T-helper 2 cell (primary cell): Measurements from ENCODE around the gene PPARA.

ENCODE experiments used
- DNase-seq, 5 experiments: peaks; one replicate each; pipeline versions ENCODE4 v3.0.0 to v3.0.0-alpha.2; 2012 to 2022

PPARA gene

GRCh38 chr22:46114518-46115387 lies 35.6 kb upstream of the PPARA start:
- peak in 1 of 5 experiments; percentile 18 for DNase-seq

- no peak for DNase-seq
Measured at GRCh38 chr22:46115388-46115678, 35.0 kb upstream of the PPARA start.

DNA sequence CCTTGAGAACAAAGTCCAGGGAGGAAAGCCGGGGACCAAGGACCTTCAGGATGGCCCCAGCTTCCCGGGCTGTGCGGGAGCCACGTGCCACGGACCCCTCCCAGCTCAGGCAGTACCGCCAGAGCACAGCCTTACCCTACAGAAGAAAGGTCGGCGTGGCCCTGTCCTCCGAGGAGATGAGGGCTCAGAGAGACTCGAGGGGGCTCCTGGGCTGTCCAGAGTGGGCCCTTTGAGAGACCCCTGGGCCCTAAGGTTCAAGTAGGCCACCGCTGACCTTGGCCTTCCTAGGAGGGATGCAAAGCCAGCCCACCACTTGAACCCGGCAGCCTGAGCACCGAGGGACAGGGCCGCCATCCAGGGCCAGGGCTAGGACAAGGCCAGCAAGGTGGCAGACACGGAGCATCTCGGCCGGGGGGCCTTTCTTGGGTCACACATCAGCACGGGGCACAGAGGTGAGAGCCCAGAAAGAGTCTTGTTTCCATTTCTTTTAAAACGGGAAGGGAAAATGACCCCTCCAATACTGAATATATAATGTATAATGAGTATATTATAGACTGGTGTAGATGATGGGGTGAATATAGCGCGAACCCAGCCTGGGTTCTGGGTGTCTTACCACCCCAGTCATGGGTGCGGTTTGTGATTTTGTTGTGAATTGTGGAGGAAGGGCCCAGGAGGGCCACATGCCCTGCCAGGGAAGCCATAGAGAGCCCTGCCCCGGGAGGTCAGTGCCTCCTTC lies 34.4 kb upstream of the PPARA start:
- DNase-seq: no peak

- peak; percentile 56 to 78 (median 75) for DNase-seq
Measured at GRCh38 chr22:46116491-46116958, 33.8 kb upstream of the PPARA start.

DNA sequence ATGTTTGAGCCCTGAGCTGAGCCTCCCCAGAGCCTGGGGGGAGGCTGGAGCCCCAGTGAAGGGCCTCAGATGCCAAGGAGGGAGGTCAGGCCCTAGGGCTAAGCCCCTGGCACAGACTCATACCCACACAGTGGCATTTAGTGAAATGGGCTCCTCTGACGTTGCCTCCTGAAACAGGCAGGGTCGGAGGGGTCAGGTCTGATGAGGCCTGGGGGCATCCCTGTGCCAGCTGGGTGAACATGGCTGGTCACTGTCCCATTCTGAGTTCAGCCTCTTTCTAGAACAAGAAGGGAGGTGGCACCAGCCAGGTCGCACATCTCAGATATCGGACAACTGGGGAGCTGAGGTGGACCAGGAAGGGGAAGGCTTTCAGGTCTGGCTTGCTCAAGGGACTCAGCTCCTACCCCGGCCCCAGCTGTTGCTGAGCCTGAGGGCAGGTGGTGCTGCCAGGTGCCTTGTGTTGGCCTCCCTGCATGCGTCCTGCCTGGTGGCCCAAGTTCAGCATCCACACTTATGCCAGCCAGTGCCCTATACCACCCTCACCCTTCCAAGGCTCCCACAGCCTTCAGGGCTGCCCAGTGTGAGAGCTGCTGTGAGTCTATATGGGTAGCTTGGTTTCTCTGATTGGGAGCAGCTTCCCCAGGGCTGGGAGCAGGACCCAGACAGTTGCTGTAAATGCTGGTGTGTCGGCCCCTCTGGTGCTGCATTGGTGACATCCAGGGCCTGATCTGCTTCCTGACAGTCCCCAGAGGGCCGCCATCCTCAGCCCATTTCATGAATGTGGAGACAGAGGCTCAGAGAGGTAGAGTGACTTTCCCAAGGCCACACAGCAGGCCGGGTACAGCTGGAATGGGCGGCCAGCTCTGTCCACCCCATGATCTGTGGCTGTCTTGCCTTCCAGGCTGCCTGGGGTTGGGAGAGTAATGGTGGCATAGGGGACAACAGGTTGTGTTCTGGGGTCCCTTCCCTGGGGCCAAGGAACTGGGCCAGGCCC lies 32.8 kb upstream of the PPARA start:
- no peak for DNase-seq

GRCh38 chr22:46119093-46119728 lies 31.1 kb upstream of the PPARA start:
- no peak for DNase-seq

GRCh38 chr22:46119729-46120419 lies 30.5 kb upstream of the PPARA start:
- DNase-seq: no peak

DNA sequence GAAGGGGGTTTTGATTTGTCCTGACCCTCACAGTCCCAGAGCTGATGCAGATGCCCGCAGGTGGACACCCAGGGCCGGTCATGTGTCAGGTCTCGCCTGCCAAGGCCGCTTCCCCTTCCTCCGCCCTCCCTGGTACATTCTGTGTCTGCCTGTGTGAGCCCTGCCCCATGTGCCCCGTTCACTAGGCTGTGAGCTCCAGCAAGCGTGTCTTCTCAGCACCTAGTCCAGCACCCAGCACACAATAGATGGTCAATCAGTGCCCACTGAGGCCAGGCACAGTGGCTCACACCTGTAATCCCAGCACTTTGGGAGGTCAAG lies 29.9 kb upstream of the PPARA start:
- DNase-seq: no peak

DNA sequence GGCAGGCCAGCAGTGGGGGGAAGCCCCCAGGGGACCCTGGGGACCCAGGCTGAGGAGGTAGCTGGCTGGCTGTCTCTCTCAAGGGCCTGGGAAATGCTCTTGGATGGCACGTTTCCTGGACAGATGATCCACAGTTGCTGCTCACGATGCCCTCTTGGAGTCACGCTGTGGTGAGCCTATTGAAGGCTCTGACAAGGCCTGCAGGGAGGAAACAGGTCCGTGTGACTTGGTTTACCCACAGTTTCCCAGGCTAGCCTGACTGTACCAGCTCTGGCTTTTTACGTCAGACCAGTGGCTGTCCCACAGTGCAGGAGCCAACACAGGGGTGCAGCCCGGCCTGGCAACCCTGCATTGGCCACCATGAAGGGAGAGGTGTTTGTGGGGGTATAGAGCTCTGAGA lies 29.2 kb upstream of the PPARA start:
- DNase-seq: no peak

- DNase-seq: no peak
Measured at GRCh38 chr22:46121523-46122287, 28.6 kb upstream of the PPARA start.

DNA sequence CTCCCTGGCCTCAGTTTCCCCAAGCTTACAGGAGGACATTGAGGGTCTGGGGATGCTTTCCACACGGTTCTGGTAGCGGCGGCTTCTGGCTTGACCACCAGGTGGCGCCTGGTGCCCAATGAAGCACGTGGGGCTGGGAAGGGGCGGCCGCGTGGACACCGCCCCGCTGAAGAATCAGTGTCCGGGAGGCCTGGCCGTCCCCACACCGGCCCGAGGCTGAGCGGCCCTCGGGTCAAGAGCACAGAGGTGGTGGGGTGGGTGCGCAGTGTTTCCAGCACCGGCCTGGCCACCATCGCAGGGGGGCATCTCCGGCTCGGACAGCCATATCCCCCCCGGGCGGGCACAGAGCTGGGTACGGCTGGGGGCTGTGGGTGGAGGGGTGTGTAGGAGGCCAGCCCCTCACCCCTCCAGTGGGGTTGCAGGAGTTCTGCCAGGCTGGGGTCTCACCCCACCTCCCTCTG lies 27.8 kb upstream of the PPARA start:
- DNase-seq: peak; percentile 31 to 64 (median 57)

DNA sequence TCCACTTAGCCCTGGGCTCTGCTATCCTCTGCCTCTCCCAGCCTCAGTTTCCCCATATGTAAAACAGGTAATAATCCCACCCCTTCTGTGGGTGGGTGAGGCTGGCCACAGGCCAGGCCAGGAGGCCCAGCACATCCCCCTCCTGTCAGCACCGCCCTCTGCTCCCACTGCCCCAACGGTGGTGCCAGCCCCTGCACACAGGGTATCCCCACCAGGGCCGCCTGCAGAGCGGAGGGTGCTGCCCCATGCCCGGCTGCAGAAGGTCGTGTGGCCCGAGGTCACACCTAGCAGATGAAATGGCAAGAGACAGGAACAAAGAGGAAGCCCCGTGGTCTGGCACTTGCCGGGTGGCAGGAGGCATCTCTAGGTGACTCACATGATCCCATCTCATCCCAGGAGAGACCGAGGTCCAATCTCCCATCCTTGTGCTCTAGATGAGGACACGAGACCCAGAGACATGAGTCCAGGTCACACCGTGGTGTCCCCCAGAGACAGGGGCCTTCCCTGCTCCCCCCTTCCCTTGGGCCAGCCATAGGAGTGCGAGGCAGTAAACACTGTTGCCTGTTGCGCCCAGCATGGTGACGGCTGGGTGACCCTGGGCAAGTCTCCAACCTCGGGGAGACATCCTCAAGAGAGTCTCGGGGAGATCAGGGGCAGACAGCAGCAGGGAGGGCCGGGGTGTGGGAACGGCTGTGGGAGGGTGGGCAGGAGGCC lies 27.2 kb upstream of the PPARA start:
- no peak for DNase-seq

GRCh38 chr22:46123694-46124382 lies 26.5 kb upstream of the PPARA start:
- DNase-seq: no peak

DNA sequence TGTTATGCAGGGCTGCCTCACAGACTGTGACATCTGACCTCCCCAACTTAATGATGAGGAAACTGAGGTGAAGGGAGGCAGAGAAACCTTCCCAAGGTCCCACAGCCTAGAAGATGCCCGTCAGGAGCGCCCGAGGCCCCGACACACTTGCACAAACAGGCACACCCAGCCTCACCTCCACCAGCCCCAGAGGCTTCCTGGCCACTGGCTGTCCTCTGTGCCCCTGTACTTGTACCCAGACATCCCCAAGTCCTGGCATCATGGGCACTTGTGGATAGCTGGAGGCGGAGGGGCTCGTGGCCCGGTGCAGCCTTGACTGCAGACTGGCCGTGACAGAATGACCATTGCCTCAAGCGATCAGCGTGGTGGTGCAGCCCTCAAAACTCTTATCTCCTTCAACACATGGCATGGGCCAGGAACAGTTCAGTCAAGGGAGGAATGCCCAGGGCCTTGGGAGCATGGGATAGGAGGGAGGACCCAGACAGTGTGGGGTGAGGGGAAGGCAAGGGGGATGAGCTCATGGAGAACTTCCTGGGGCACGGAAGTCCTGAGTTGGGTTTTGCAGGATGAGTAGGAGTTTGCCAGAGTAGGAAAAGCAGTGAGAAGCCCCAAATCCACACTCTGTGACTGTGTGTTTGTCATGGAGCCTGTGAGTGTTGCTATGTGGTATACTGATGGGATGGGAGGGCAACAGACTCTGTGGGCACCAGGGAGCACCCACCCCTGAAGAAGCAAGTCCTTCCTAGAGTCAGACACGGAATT lies 25.8 kb upstream of the PPARA start:
- DNase-seq: no peak

- DNase-seq: no peak
Measured at GRCh38 chr22:46125311-46125710, 25.0 kb upstream of the PPARA start.

DNA sequence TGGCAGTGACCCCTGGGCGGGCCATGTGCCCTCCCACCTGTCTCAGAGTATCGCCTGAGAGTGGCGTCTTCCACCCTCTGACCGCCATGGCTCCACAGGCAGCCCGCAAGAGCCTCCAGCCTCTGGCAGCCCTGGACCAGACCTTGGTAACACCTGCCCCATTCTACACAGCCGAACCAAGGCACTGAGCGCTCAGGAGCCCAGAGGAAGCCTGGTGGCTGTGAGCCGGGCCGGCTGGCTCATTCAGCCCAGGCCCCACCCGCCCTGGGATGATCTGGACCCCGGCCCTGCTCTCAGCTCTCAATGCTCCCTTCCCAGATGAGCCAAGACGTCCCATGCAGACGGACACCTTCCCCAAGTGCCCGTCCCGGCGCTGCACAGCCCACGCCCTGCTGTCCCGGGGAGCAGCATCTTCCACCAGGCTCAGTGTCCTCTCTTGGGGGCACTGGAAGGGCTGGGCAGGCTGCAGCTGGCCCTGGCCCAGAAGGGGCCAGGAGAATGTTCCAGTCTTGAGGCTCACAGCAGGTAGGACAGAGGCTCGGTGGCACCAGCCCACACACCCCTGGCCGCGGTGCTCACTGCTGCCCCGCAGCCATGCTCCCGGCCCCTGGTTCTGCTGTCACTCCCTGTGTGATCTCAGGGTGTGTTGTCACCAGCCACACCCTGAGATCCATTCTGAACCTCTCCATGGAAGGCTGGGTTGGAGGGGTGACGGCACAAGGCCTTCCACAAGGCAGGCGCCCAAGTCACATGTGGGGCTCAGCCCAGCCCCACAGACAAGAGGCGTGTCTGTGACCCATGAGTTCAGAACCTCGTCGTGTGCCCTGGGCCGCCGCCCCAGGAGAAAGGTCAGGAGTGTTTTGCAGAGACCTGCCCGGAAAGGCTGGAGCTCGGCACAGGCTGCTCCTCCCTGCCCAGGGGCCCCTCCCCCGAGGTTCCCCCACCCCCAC lies 24.2 kb upstream of the PPARA start:
- DNase-seq: no peak

DNA sequence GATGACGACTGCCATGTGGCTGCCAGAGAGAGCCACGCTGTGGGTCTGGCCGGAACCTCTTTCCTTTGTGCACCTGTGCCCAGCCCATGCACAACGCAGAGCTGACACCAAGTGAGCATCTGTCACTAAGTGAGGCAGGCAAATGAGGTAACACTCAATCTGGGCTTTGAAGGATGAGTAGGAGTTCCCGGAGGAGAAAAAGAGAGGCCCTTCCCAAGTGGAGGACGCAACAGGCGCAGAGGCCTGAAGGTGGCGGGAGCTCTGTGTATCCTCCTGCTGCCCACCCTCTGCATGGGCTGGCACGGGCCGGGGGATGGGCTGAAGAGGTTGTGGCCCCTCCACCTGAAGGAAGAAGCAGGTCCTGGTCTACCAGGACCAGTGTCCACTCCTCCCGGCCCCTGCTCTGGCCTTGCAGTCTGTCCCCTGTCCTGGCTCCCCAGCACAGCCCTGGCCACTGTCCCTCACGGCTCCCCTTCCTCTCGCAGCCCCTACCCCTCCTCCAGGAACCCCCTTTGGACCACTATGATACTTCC lies 23.4 kb upstream of the PPARA start:
- DNase-seq: no peak
